ENCODE data around the gene ANKH. TPM values are rescaled to one million over a fixed set of nuclear protein-coding genes. Genes with fewer than 3 reads are reported as not detected.

The ANKH gene
- total RNA-seq, 2 donors from 2014 or later = 177 to 205 TPM

DNA sequence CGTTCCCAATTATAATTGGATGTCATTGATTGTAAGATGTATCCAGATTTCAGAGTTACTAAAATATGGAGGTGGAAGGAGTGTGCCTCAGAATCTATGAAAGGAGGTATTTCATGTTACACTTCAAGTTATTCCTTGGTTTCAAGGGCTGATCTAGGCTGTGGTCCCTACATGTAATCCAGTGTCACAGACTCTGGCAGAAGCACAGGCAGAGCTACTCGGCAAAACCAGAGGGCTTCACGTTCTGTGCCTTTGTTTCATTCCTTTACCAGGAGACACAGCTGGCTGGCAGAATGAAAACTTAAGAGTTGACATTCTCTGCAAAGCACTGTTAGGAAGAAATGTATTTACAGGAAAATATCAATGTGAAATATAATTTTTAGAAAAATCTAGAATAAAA is 99.6 kb downstream of the ANKH start:
- no peaks in the 10 kb centered on the region for H3K27me3 ChIP-seq (replicated peaks; ENCODE audit: insufficient read depth)
- TF ChIP-seq, protein P1, sequence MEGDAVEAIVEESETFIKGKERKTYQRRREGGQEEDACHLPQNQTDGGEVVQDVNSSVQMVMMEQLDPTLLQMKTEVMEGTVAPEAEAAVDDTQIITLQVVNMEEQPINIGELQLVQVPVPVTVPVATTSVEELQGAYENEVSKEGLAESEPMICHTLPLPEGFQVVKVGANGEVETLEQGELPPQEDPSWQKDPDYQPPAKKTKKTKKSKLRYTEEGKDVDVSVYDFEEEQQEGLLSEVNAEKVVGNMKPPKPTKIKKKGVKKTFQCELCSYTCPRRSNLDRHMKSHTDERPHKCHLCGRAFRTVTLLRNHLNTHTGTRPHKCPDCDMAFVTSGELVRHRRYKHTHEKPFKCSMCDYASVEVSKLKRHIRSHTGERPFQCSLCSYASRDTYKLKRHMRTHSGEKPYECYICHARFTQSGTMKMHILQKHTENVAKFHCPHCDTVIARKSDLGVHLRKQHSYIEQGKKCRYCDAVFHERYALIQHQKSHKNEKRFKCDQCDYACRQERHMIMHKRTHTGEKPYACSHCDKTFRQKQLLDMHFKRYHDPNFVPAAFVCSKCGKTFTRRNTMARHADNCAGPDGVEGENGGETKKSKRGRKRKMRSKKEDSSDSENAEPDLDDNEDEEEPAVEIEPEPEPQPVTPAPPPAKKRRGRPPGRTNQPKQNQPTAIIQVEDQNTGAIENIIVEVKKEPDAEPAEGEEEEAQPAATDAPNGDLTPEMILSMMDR (IDR thresholded peaks at IDR 0.05) = no peak
- no peak overlapping the region for H3K27ac ChIP-seq
- no peak overlapping the region for H3K4me3 ChIP-seq
- ATAC-seq (ENCODE audit: insufficient number of reproducible peaks, low FRiP score, low read depth) (no peak), DNase-seq (ENCODE audit: low spot score) (no peak)
- H3K4me1 ChIP-seq (ENCODE audit: control insufficient read depth in 1 of 2, low read depth in 2 of 2) = peaks cover 0 to 25% of the 10 kb centered on the region in 2 donors
- H3K9me3 ChIP-seq = no peaks in the 10 kb centered on the region
- no peaks in the 10 kb centered on the region for H3K36me3 ChIP-seq

DNA sequence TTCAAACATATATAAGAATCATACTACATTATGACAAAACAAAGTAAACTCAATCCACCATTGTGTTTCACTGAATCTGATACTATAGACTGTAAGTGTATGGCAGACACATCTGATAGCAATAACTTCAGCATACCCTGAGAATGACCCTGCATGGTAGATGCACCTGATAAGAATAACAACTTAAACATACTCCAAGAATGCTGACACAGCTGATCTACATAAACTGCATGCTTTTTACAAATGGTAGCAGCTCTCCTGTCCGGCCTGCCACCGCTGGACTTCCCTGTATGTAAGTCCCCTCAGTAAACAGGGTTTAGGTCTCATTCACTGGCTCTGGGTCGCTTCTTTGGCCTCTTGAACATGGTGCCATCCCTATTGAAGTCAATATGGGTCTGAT is 100.4 kb downstream of the ANKH start:
- H3K9me3 ChIP-seq = no peaks in the 10 kb centered on the region
- H3K4me3 ChIP-seq = no peak overlapping the region
- H3K36me3 ChIP-seq = peaks cover 2% of the 10 kb centered on the region
- ATAC-seq (ENCODE audit: insufficient number of reproducible peaks, low FRiP score, low read depth) (no peak), DNase-seq (ENCODE audit: low spot score) (no peak)
- TF ChIP-seq, protein P1 (IDR thresholded peaks at IDR 0.05) = no peak
- no peak overlapping the region for H3K27ac ChIP-seq
- peaks cover 0 to 20% of the 10 kb centered on the region in 2 donors for H3K4me1 ChIP-seq (ENCODE audit: control insufficient read depth in 1 of 2, low read depth in 2 of 2)
- H3K27me3 ChIP-seq (replicated peaks; ENCODE audit: insufficient read depth) = no peaks in the 10 kb centered on the region

GRCh38 chr5:14768508-14769365 is 102.8 kb downstream of the ANKH start:
- H3K9me3 ChIP-seq = no peaks in the 10 kb centered on the region
- DNase-seq (ENCODE audit: low spot score) = no peak
- no peak overlapping the region for H3K27ac ChIP-seq
- no peaks in the 10 kb centered on the region for H3K27me3 ChIP-seq (replicated peaks; ENCODE audit: insufficient read depth)
- H3K4me1 ChIP-seq (ENCODE audit: control insufficient read depth in 1 of 2, low read depth in 2 of 2) = peaks cover 0 to 11% of the 10 kb centered on the region in 2 donors
- no peak overlapping the region for H3K4me3 ChIP-seq
- peaks cover 2% of the 10 kb centered on the region for H3K36me3 ChIP-seq
- TF ChIP-seq, protein P1 (IDR thresholded peaks at IDR 0.05) = no peak
- no peak for ATAC-seq (ENCODE audit: insufficient number of reproducible peaks, low FRiP score, low read depth)

DNA sequence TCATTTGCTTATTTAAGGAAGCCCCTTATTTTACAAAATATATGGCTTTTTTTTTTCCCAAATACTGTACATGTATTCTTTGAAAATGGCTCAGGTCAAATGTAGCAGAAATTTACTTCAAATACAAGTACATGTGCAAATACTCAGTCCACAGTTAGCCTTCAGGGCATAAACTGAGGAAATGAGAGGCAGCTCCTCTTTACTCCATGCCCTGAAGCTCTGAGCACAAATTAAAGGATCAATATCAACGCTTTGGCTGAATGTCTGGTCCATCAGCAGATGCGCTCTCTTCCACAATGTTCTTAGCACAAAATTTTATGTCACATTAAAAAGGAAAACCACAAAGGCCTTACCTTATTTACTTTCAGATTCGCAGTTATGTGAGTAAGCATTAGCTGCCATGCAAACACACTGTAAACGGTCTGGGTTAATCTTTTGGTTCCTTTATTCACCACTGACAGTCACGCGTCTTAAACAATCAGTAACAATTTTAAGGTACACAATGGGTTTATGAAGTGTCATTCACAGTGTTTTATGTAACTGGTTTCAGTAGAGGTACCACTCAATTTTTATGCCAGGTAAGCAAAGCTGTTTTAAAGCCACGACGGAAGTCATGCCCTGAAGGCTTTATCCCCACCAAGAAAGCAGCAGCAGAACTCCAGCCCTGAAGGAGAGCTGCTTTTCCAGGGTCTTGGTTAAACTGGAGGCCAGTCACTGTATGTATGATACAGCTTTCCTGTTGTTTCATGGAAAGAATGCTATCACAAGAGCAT is 103.7 kb downstream of the ANKH start:
- DNase-seq (ENCODE audit: low spot score) (no peak), ATAC-seq (ENCODE audit: insufficient number of reproducible peaks, low FRiP score, low read depth) (no peak)
- H3K27ac ChIP-seq = no peak overlapping the region
- TF ChIP-seq, protein P1 (IDR thresholded peaks at IDR 0.05) = no peak
- peaks cover 2% of the 10 kb centered on the region for H3K36me3 ChIP-seq
- peaks cover 0 to 11% of the 10 kb centered on the region in 2 donors for H3K4me1 ChIP-seq (ENCODE audit: control insufficient read depth in 1 of 2, low read depth in 2 of 2)
- H3K27me3 ChIP-seq (replicated peaks; ENCODE audit: insufficient read depth) = no peaks in the 10 kb centered on the region
- no peak overlapping the region for H3K4me3 ChIP-seq
- no peaks in the 10 kb centered on the region for H3K9me3 ChIP-seq

DNA sequence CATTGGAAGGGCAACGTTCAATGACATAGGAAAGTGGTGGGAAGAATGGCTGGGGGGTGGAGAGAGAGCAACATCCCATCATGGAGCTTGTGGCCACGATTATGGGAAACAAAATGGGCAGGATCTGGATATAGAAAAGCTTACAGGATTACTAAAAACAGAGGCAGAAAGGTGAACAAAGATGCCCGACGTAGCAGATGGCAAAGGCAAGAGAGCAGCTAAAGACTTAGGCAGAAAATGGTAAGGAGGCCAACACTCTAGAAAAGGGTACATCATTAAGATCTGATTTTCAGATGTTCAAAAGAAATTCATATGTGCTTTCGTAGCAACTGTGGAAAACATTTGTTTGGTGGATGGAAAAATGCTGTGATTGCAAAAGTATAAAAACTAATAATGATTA is 104.5 kb downstream of the ANKH start:
- no peak for DNase-seq (ENCODE audit: low spot score)
- Histone ChIP-seq H3K27ac (no peak overlapping the region), H3K27me3 (replicated peaks; ENCODE audit: insufficient read depth) (no peaks in the 10 kb centered on the region), H3K4me1 (ENCODE audit: control insufficient read depth in 1 of 2, low read depth in 2 of 2) (peaks cover 0 to 11% of the 10 kb centered on the region in 2 donors), H3K9me3 (no peaks in the 10 kb centered on the region), H3K36me3 (peaks cover 2% of the 10 kb centered on the region), H3K4me3 (no peak overlapping the region)
- TF ChIP-seq, protein P1 (IDR thresholded peaks at IDR 0.05) = no peak
- ATAC-seq (ENCODE audit: insufficient number of reproducible peaks, low FRiP score, low read depth) = no peak
